SK-N-SH treated with all-trans-retinoic acid at 6 μM for 48 hours (cell line): ENCODE measurements around the gene ARHGEF6.

Experiments used
- ARNTL ChIP-seq: fragments of 450-650 bp; formaldehyde crosslinking; IDR thresholded peaks from 2 replicates; pipeline ENCODE4 v1.5.0; 2020; ENCODE audit warnings: low read depth, mild to moderate bottlenecking, moderate library complexity, borderline replicate concordance
- CREB5 ChIP-seq: fragments of 250-450 bp; sonication (Bioruptor Pico); IDR thresholded peaks from 2 replicates; pipeline ENCODE4 v1.5.1; 2020; ENCODE audit warnings: low read depth, mild to moderate bottlenecking, moderate library complexity
- GLIS3 ChIP-seq: fragments of 250-450 bp; sonication (Bioruptor Pico); IDR thresholded peaks from 2 replicates; pipeline ENCODE4 v1.5.0; 2020; ENCODE audit warnings: mild to moderate bottlenecking, moderate library complexity
- OSR1 ChIP-seq: fragments of 250-450 bp; sonication (Bioruptor Pico); IDR thresholded peaks from 2 replicates; pipeline ENCODE4 v1.8.0; 2022; ENCODE audit warnings: moderate library complexity, mild to moderate bottlenecking, inconsistent platforms
- PATZ1 ChIP-seq: fragments of 250-450 bp; sonication (Bioruptor Pico); IDR thresholded peaks from 2 replicates; pipeline ENCODE4 v1.8.0; 2020; ENCODE audit warnings: mild to moderate bottlenecking, moderate library complexity, borderline replicate concordance
- POU6F1 ChIP-seq: fragments of 250-450 bp; sonication (Bioruptor Pico); IDR thresholded peaks from 2 replicates; pipeline ENCODE4 v1.8.0; 2021; ENCODE audit warnings: low read depth, mild to moderate bottlenecking, moderate library complexity, borderline replicate concordance
- RARB ChIP-seq: fragments of 250-450 bp; sonication (Bioruptor Pico); IDR thresholded peaks from 2 replicates; pipeline ENCODE4 v1.8.0; 2021; ENCODE audit warnings: mild to moderate bottlenecking, moderate library complexity
- TOX ChIP-seq: fragments of 250-450 bp; sonication (Bioruptor Pico); IDR thresholded peaks from 2 replicates; pipeline ENCODE4 v1.8.0; 2021; ENCODE audit warnings: mild to moderate bottlenecking, moderate library complexity, borderline replicate concordance
- ZFP3 ChIP-seq: fragments of 250-450 bp; sonication (Bioruptor Pico); IDR thresholded peaks from 2 replicates; pipeline ENCODE4 v1.5.0; 2020; ENCODE audit warnings: mild to moderate bottlenecking, moderate library complexity
- ZNF8 ChIP-seq: fragments of 450-650 bp; formaldehyde crosslinking; IDR thresholded peaks from 2 replicates; pipeline ENCODE4 v1.5.0; 2020; ENCODE audit warnings: mild to moderate bottlenecking, moderate library complexity

- TF ChIP-seq CREB5 (CRISPR knock-in tag) (no peak), POU6F1 (no peak), TOX (CRISPR knock-in tag) (no peak), ZNF8 (CRISPR knock-in tag) (no peak), RARB (no peak), ARNTL (CRISPR knock-in tag) (no peak), OSR1 (CRISPR knock-in tag) (no peak), PATZ1 (CRISPR knock-in tag) (no peak), ZFP3 (CRISPR knock-in tag) (no peak), GLIS3 (CRISPR knock-in tag) (no peak)
Measured at GRCh38 chrX:136745215-136746173, 35.2 kb downstream of the ARHGEF6 start.
